Measurements from ENCODE around the gene ZNF804B.
"Not testable (repeated sequence)": the region's sequence is repeated elsewhere in the genome, so short reads cannot be mapped to it uniquely, and the experiment has no call there.

ZNF804B gene

GRCh38 chr7:89200758-89201157 lies 441.3 kb downstream of the ZNF804B start:
- FAIRE-seq (no peak), DNase-seq (ENCODE audit: insufficient read length) (no peak)
- TF ChIP-seq POLR2A (IDR thresholded peaks at IDR 0.05; ENCODE audit: low read depth, low read length), result no peak
- no peak for TF ChIP-seq POLR2AphosphoS5 (IDR thresholded peaks at IDR 0.05; ENCODE audit: low read depth, low read length)
- TF ChIP-seq TAF1 (IDR thresholded peaks at IDR 0.05; ENCODE audit: borderline replicate concordance, low read depth, low read length), result no peak

- FAIRE-seq (no peak), DNase-seq (ENCODE audit: insufficient read length) (no peak)
- TF ChIP-seq POLR2A (IDR thresholded peaks at IDR 0.05; ENCODE audit: low read depth, low read length) (no peak), POLR2AphosphoS5 (IDR thresholded peaks at IDR 0.05; ENCODE audit: low read depth, low read length) (no peak), TAF1 (IDR thresholded peaks at IDR 0.05; ENCODE audit: borderline replicate concordance, low read depth, low read length) (no peak)
Observed at GRCh38 chr7:89223900-89224395, 464.4 kb downstream of the ZNF804B start.

- not testable (repeated sequence) for DNase-seq (ENCODE audit: insufficient read length); FAIRE-seq
Observed at GRCh38 chr7:89228688-89229171, 469.2 kb downstream of the ZNF804B start.

- FAIRE-seq (no peak), DNase-seq (ENCODE audit: insufficient read length) (no peak)
- TF ChIP-seq POLR2AphosphoS5 (IDR thresholded peaks at IDR 0.05; ENCODE audit: low read depth, low read length), result no peak
- TF ChIP-seq TAF1 (IDR thresholded peaks at IDR 0.05; ENCODE audit: borderline replicate concordance, low read depth, low read length), result no peak
- TF ChIP-seq POLR2A (IDR thresholded peaks at IDR 0.05; ENCODE audit: low read depth, low read length), result no peak
Observed at GRCh38 chr7:89238156-89238555, 478.7 kb downstream of the ZNF804B start.

GRCh38 chr7:89246196-89246595 lies 486.7 kb downstream of the ZNF804B start:
- no peak for TF ChIP-seq POLR2A (IDR thresholded peaks at IDR 0.05; ENCODE audit: low read depth, low read length)
- TF ChIP-seq TAF1 (IDR thresholded peaks at IDR 0.05; ENCODE audit: borderline replicate concordance, low read depth, low read length), result no peak
- TF ChIP-seq POLR2AphosphoS5 (IDR thresholded peaks at IDR 0.05; ENCODE audit: low read depth, low read length), result no peak
- FAIRE-seq (no peak), DNase-seq (ENCODE audit: insufficient read length) (no peak)

DNA sequence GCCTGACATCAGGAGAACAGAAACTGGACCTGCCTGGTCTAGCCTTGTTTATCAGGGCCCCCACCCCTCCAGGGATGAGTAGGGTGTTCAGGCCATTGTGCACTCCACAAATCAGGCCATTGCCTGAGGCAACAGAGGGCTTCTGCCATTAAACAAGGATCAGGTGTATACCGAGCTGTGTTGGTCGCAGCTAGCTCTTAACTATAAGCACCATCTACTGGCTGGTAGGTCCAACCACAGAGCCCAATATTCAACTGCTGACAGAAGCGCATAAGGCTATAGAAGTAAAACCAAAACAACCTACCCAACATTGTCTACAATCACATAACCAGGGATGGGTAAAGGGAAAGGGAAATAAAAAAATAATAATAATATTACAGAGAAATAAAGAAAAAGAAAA lies 487.7 kb downstream of the ZNF804B start:
- DNase-seq (ENCODE audit: insufficient read length), result no peak
- no peak for FAIRE-seq

DNA sequence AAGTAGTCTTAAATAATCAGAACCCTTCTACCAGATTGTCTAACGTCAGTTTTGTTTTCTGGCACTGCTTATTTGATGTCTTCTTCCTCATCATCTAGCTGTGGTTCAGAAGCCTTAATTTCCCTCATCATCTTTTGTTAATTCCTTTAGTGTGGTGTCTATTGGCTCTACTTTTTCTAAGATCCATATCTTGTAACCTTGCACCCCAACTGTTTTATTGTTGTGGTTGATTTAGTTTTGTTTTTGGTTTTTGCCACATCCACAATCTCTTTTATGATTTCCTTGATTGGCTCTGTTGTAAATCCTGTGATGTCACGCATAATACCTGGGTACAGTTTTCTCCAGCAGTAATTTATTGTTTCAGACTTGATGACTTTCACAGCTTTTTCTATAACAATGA lies 499.6 kb downstream of the ZNF804B start:
- DNase-seq (ENCODE audit: insufficient read length) (no peak), FAIRE-seq (no peak)
- no peak for TF ChIP-seq TAF1 (IDR thresholded peaks at IDR 0.05; ENCODE audit: borderline replicate concordance, low read depth, low read length)
- no peak for TF ChIP-seq POLR2AphosphoS5 (IDR thresholded peaks at IDR 0.05; ENCODE audit: low read depth, low read length)
- TF ChIP-seq POLR2A (IDR thresholded peaks at IDR 0.05; ENCODE audit: low read depth, low read length), result no peak

More for the DNA sequence above, 487.7 kb downstream of the ZNF804B start:
- TF ChIP-seq TAF1 (IDR thresholded peaks at IDR 0.05; ENCODE audit: borderline replicate concordance, low read depth, low read length), result no peak
- TF ChIP-seq POLR2AphosphoS5 (IDR thresholded peaks at IDR 0.05; ENCODE audit: low read depth, low read length), result no peak
- TF ChIP-seq POLR2A (IDR thresholded peaks at IDR 0.05; ENCODE audit: low read depth, low read length), result no peak

DNA sequence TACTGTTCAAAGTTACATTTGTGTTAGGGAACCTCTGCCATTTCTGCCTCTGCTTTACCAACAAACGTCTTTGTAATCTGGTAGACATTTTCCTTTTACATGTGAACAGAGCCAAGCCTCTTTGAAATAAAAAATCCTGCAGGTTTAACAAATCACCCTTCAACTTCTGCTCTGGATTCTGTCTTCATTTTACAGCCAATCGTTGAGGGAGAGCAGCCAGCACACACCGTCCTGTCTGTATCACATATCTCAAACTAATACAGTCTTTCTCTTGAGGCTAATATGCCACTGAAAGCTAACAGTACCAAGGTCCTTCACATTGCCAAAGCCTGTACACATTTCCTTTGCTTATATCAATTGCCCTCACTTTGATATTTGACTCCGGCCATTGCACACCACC lies 504.6 kb downstream of the ZNF804B start:
- TF ChIP-seq TAF1 (IDR thresholded peaks at IDR 0.05; ENCODE audit: borderline replicate concordance, low read depth, low read length) (no peak), POLR2A (IDR thresholded peaks at IDR 0.05; ENCODE audit: low read depth, low read length) (no peak), POLR2AphosphoS5 (IDR thresholded peaks at IDR 0.05; ENCODE audit: low read depth, low read length) (no peak)
- FAIRE-seq, result no peak
- DNase-seq (ENCODE audit: insufficient read length), result no peak

- TF ChIP-seq TAF1 (IDR thresholded peaks at IDR 0.05; ENCODE audit: borderline replicate concordance, low read depth, low read length) (no peak), POLR2A (IDR thresholded peaks at IDR 0.05; ENCODE audit: low read depth, low read length) (no peak), POLR2AphosphoS5 (IDR thresholded peaks at IDR 0.05; ENCODE audit: low read depth, low read length) (no peak)
- DNase-seq (ENCODE audit: insufficient read length) (no peak), FAIRE-seq (no peak)
Observed at GRCh38 chr7:89265631-89266030, 506.1 kb downstream of the ZNF804B start.

- TF ChIP-seq POLR2A (IDR thresholded peaks at IDR 0.05; ENCODE audit: low read depth, low read length) (no peak), POLR2AphosphoS5 (IDR thresholded peaks at IDR 0.05; ENCODE audit: low read depth, low read length) (no peak), TAF1 (IDR thresholded peaks at IDR 0.05; ENCODE audit: borderline replicate concordance, low read depth, low read length) (no peak)
- FAIRE-seq, result no peak
Observed at GRCh38 chr7:89283302-89283701, 523.8 kb downstream of the ZNF804B start.

DNA sequence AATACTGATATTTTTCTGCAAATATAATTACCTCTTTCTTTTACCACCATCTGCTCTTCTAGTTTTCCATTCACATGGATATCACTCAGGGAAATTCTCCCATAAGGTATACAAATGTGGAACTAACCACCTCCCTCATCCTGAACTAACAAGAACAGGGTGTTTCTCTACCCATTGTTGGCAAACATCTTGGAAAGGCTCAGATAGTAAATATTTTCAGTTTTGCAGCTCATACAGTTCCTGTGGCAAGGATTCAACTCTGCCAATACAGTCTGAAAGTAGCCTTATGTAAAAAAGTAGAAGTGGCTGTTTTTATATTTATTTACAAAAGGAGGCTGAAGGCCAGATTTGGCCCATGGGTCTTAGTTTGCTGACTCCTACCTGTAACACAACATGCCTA lies 549.0 kb downstream of the ZNF804B start:
- TF ChIP-seq POLR2AphosphoS5 (IDR thresholded peaks at IDR 0.05; ENCODE audit: low read depth, low read length) (no peak), TAF1 (IDR thresholded peaks at IDR 0.05; ENCODE audit: borderline replicate concordance, low read depth, low read length) (no peak), POLR2A (IDR thresholded peaks at IDR 0.05; ENCODE audit: low read depth, low read length) (no peak)

More at GRCh38 chr7:89283302-89283701, 523.8 kb downstream of the ZNF804B start:
- no peak for DNase-seq (ENCODE audit: insufficient read length)

DNA sequence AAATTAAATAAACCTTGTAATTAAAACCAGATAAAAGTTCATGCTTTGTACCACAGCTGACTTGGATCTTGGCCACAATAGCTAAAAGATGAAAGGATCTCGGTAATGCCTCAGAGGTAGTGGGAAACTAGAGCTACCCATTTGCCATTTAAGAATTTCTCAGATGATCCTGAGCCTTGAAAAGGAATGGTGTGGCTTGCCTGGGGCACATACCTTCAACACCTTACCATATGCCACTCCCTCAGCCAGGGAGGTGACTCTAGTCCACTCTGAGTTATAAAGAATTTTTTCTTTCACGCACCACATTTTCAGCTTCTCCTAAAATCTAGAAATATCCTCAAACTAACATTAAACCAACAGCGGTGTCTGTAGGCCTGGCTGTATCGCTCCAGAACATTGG lies 552.4 kb downstream of the ZNF804B start:
- DNase-seq (ENCODE audit: insufficient read length) (no peak), FAIRE-seq (no peak)
- TF ChIP-seq POLR2A (IDR thresholded peaks at IDR 0.05; ENCODE audit: low read depth, low read length), result no peak
- no peak for TF ChIP-seq TAF1 (IDR thresholded peaks at IDR 0.05; ENCODE audit: borderline replicate concordance, low read depth, low read length)
- no peak for TF ChIP-seq POLR2AphosphoS5 (IDR thresholded peaks at IDR 0.05; ENCODE audit: low read depth, low read length)

More for the DNA sequence above, 549.0 kb downstream of the ZNF804B start:
- FAIRE-seq (no peak), DNase-seq (ENCODE audit: insufficient read length) (no peak)

- FAIRE-seq (no peak), DNase-seq (ENCODE audit: insufficient read length) (no peak)
- no peak for TF ChIP-seq POLR2A (IDR thresholded peaks at IDR 0.05; ENCODE audit: low read depth, low read length)
- TF ChIP-seq POLR2AphosphoS5 (IDR thresholded peaks at IDR 0.05; ENCODE audit: low read depth, low read length), result no peak
- TF ChIP-seq TAF1 (IDR thresholded peaks at IDR 0.05; ENCODE audit: borderline replicate concordance, low read depth, low read length), result no peak
Observed at GRCh38 chr7:89312551-89312950, 553.1 kb downstream of the ZNF804B start.

Data from GM12892 (cell line).